ENCODE measurements around the gene CTNND2.

CTNND2 gene

GRCh38 chr5:11306365-11306764 lies 597.9 kb downstream of the CTNND2 start:
- DNase-seq: no peak

GRCh38 chr5:11305245-11305644 lies 599.0 kb downstream of the CTNND2 start:
- no peak for DNase-seq

- DNase-seq: no peak
Observed at GRCh38 chr5:11304641-11305040, 599.6 kb downstream of the CTNND2 start.

- DNase-seq: no peak
Observed at GRCh38 chr5:11302663-11303062, 601.6 kb downstream of the CTNND2 start.

- DNase-seq: no peak
Observed at GRCh38 chr5:11301171-11301570, 603.1 kb downstream of the CTNND2 start.

- DNase-seq: no peak
Observed at GRCh38 chr5:11300736-11301135, 603.5 kb downstream of the CTNND2 start.

- DNase-seq: no peak
Observed at GRCh38 chr5:11298877-11299276, 605.4 kb downstream of the CTNND2 start.

- DNase-seq: no peak
Observed at GRCh38 chr5:11293523-11293922, 610.7 kb downstream of the CTNND2 start.

GRCh38 chr5:11292648-11293356 lies 611.4 kb downstream of the CTNND2 start:
- DNase-seq: no peak

GRCh38 chr5:11289733-11290132 lies 614.5 kb downstream of the CTNND2 start:
- no peak for DNase-seq

GRCh38 chr5:11289208-11289607 lies 615.0 kb downstream of the CTNND2 start:
- no peak for DNase-seq

GRCh38 chr5:11281842-11282241 lies 622.4 kb downstream of the CTNND2 start:
- DNase-seq: no peak

GRCh38 chr5:11277323-11277722 lies 626.9 kb downstream of the CTNND2 start:
- no peak for DNase-seq

- DNase-seq: no peak
Observed at GRCh38 chr5:11273180-11273903, 630.9 kb downstream of the CTNND2 start.

GRCh38 chr5:11269515-11269914 lies 634.7 kb downstream of the CTNND2 start:
- no peak for DNase-seq

- DNase-seq: no peak
Observed at GRCh38 chr5:11268891-11269290, 635.4 kb downstream of the CTNND2 start.

GRCh38 chr5:11266331-11266730 lies 637.9 kb downstream of the CTNND2 start:
- DNase-seq: no peak

GRCh38 chr5:11261241-11261640 lies 643.0 kb downstream of the CTNND2 start:
- DNase-seq: no peak

- no peak for DNase-seq
Observed at GRCh38 chr5:11258001-11258400, 646.2 kb downstream of the CTNND2 start.

- no peak for DNase-seq
Observed at GRCh38 chr5:11252523-11252922, 651.7 kb downstream of the CTNND2 start.

- no peak for DNase-seq
Observed at GRCh38 chr5:11252075-11252474, 652.2 kb downstream of the CTNND2 start.

- no peak for DNase-seq
Observed at GRCh38 chr5:11251247-11251646, 653.0 kb downstream of the CTNND2 start.

GRCh38 chr5:11248966-11249365 lies 655.3 kb downstream of the CTNND2 start:
- no peak for DNase-seq

- DNase-seq: no peak
Observed at GRCh38 chr5:11247224-11247623, 657.0 kb downstream of the CTNND2 start.

All from T-helper 2 cell (primary cell).